CD14-positive monocyte (primary cell): Measurements from ENCODE around the gene FNDC3B. TPM values are rescaled to one million over a fixed set of nuclear protein-coding genes. Genes with fewer than 3 reads are reported as not detected.

ENCODE experiments used
- DNase-seq, 3 donors: peaks; one replicate each; pipeline ENCODE4 v3.0.0-alpha.2; 2011 to 2022
- H2AFZ ChIP-seq: 2 replicates; pipeline ENCODE4 v1.6.0; 2012; ENCODE audit warnings: mild to moderate bottlenecking, low read depth, low read length, inconsistent platforms; ENCODE audit not compliant: insufficient read depth, poor library complexity, severe bottlenecking
- H3K27ac ChIP-seq, 2 donors: 1 replicate in 1 of 2; 2 replicates in 1 of 2; pipeline ENCODE4 v1.5.1; 2012 to 2013; ENCODE audit warnings: low read length in 2 of 2, control low read depth in 1 of 2, inconsistent platforms in 1 of 2, low read depth in 1 of 2, mild to moderate bottlenecking in 1 of 2
- H3K27me3 ChIP-seq, 2 donors: one replicate each; pipeline versions ENCODE4 v1.6.0 to v1.6.1; 2011 to 2013; ENCODE audit warnings: low read length in 2 of 2; ENCODE audit not compliant: control insufficient read depth in 2 of 2, insufficient read depth in 2 of 2
- H3K36me3 ChIP-seq, 2 donors: replicated peaks in 1 of 2; 1 replicate in 1 of 2; 2 replicates in 1 of 2; pipeline versions ENCODE4 v1.5.1 to v1.6.1; 2012 to 2013; ENCODE audit warnings: low read length in 2 of 2, control low read depth in 1 of 2, inconsistent platforms in 1 of 2, mild to moderate bottlenecking in 1 of 2; ENCODE audit not compliant: insufficient read depth in 2 of 2, control insufficient read depth in 1 of 2
- H3K4me1 ChIP-seq, 2 donors: 1 replicate in 1 of 2; 2 replicates in 1 of 2; pipeline versions ENCODE4 v1.5.1 to v1.6.1; 2012 to 2013; ENCODE audit warnings: low read length in 2 of 2, control low read depth in 1 of 2, inconsistent platforms in 1 of 2, mild to moderate bottlenecking in 1 of 2, moderate library complexity in 1 of 2; ENCODE audit not compliant: insufficient read depth in 2 of 2, control insufficient read depth in 1 of 2
- H3K4me2 ChIP-seq: replicated peaks from 2 replicates; pipeline ENCODE3; 2012; ENCODE audit warnings: low read length, moderate library complexity, mild to moderate bottlenecking; ENCODE audit not compliant: poor library complexity, severe bottlenecking; ENCODE audit errors: extremely low read depth
- H3K4me3 ChIP-seq, 3 experiments: fragments of 200-600 bp in 1 of 3; sonication (generic) in 1 of 3; replicated peaks in 1 of 3; 1 replicate in 2 of 3; 2 replicates in 1 of 3; pipeline ENCODE4 v1.5.1; 2011 to 2013; ENCODE audit warnings: low read length in 3 of 3, mild to moderate bottlenecking in 3 of 3, control low read depth in 2 of 3, low read depth in 2 of 3, inconsistent platforms in 1 of 3, moderate library complexity in 1 of 3
- H3K79me2 ChIP-seq: 2 replicates; pipeline ENCODE4 v1.6.0; 2012; ENCODE audit warnings: mild to moderate bottlenecking, control low read depth, inconsistent platforms, low read length, moderate library complexity; ENCODE audit not compliant: insufficient read depth
- H3K9ac ChIP-seq: 2 replicates; pipeline ENCODE4 v1.6.0; 2017; ENCODE audit warnings: low read length, mild to moderate bottlenecking; ENCODE audit not compliant: insufficient read depth, poor library complexity, severe bottlenecking
- H3K9me3 ChIP-seq, 2 donors: replicated peaks in 1 of 2; 1 replicate in 1 of 2; 2 replicates in 1 of 2; pipeline versions ENCODE4 v1.5.1 to v1.6.1; 2012 to 2013; ENCODE audit warnings: low read length in 2 of 2, control low read depth in 1 of 2; ENCODE audit not compliant: control insufficient read depth in 1 of 2, insufficient read depth in 1 of 2
- H4K20me1 ChIP-seq: 2 replicates; pipeline ENCODE4 v1.6.0; 2012; ENCODE audit warnings: mild to moderate bottlenecking, low read length, control low read depth, moderate library complexity; ENCODE audit not compliant: insufficient read depth
- H3K27ac Mint-ChIP-seq, 7 donors: one replicate each; pipeline ENCODE4 v1.8.0; 2020; ENCODE audit warnings: mild to moderate bottlenecking in 7 of 7, mixed read lengths in 7 of 7, moderate library complexity in 6 of 7, inconsistent platforms in 2 of 7
- H3K27me3 Mint-ChIP-seq, 3 donors: one replicate each; pipeline ENCODE4 v1.8.0; 2021 to 2022; ENCODE audit warnings: low read depth in 3 of 3, mild to moderate bottlenecking in 3 of 3, mixed read lengths in 3 of 3, moderate library complexity in 3 of 3, inconsistent platforms in 1 of 3
- H3K36me3 Mint-ChIP-seq, 2 donors: one replicate each; pipeline ENCODE4 v1.8.0; 2020; ENCODE audit warnings: mixed read lengths in 2 of 2, inconsistent platforms in 1 of 2, mild to moderate bottlenecking in 1 of 2
- H3K4me1 Mint-ChIP-seq: one replicate; pipeline ENCODE4 v1.8.0; 2020; ENCODE audit warnings: mild to moderate bottlenecking, mixed read lengths
- H3K4me3 Mint-ChIP-seq, 2 donors: one replicate each; pipeline ENCODE4 v1.8.0; 2020; ENCODE audit warnings: mild to moderate bottlenecking in 2 of 2, mixed read lengths in 2 of 2, moderate library complexity in 1 of 2
- H3K9me3 Mint-ChIP-seq, 7 donors: one replicate each; pipeline ENCODE4 v1.8.0; 2020 to 2022; ENCODE audit warnings: mixed read lengths in 7 of 7, mild to moderate bottlenecking in 6 of 7, moderate library complexity in 6 of 7, inconsistent platforms in 2 of 7
- WGBS: methylation state at CpG from one replicate; pipeline ENCODE4 v1.1.5; 2013; ENCODE audit warnings: missing lambda C conversion rate; ENCODE audit not compliant: insufficient coverage; 5-methylcytosine and 5-hydroxymethylcytosine counted together
- intact Hi-C, 2 donors: fragments of 100-400 bp; cut with micrococcal nuclease; formaldehyde crosslinking; loops; one replicate each; pipeline versions ENCODE4 v1.15.0 to v1.15.1; 2023
- polyA plus RNA-seq, 3 donors: library from polyadenylated mRNA; depleted of rRNA in 1 of 3; unstranded in 2 of 3; stranded (reverse) in 1 of 3; fragments of 300-500 nt in 2 of 3; fragments of >200 nt in 1 of 3; fragmentation: Illumina TruSeq in 2 of 3; gene quantifications; 1 replicate in 2 of 3; 2 replicates in 1 of 3; pipeline ENCODE4 v1.2.3, GENCODE V29; 2012 to 2021
- TF ChIP-seq, protein P1 (sequence below): fragments of 200-600 bp; IDR thresholded peaks from one replicate; pipeline ENCODE4 v1.8.0; 2022; ENCODE audit warnings: antibody characterized with exemption, mild to moderate bottlenecking

FNDC3B gene
- polyA plus RNA-seq, 3 donors = 19.6 to 36.1 (median 25.7) TPM

DNA sequence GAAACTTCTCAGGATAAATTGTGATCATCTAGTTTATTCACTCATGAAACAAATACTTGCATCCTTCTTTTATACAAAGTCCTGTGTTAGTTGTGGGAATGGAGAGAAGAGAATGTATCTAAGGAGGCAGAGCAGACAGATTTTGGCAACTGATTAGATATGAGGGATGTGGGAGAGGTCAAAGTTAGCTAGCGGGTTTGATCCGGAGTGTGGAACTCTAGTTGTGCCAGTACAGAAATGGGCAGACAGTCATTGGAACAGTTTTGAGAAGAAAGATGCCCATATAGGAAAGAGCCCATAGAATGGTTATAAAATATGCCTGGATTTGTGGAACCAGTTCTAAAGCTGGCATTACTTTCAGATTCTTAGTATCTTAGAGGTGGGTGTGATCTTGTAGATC is 141.1 kb downstream of the FNDC3B start:
- Histone ChIP-seq H3K79me2 (peaks cover 97% of the 10 kb centered on the region), H3K27me3 (no peaks in the 10 kb centered on the region), H3K4me2 (no peak overlapping the region), H3K4me1 (peaks cover 41 to 51% of the 10 kb centered on the region in 2 donors), H3K27ac (peak overlapping the region in 1 of 2 donors; percentile 57), H4K20me1 (peaks cover 100% of the 10 kb centered on the region), H3K9me3 (no peaks in the 10 kb centered on the region), H2AFZ (no peak overlapping the region), H3K36me3 (peaks cover 0 to 9% of the 10 kb centered on the region in 2 donors), H3K4me3 (no peak overlapping the region), H3K9ac (no peak overlapping the region)
- Mint-ChIP-seq H3K36me3 (peaks cover 17 to 27% of the 10 kb centered on the region in 2 donors), H3K4me1 (peaks cover 66% of the 10 kb centered on the region), H3K27ac (peak overlapping the region in 6 of 7 donors; percentile 9 to 89 (median 76)), H3K4me3 (no peak overlapping the region), H3K9me3 (no peaks in the 10 kb centered on the region), H3K27me3 (no peaks in the 10 kb centered on the region)
- intact Hi-C loops = loop anchor here in 1 of 2 donors (5.0 kb wide), 1 partner anchor 38 kb away; no protein-coding TSS in a partner anchor
- TF ChIP-seq, protein P1, sequence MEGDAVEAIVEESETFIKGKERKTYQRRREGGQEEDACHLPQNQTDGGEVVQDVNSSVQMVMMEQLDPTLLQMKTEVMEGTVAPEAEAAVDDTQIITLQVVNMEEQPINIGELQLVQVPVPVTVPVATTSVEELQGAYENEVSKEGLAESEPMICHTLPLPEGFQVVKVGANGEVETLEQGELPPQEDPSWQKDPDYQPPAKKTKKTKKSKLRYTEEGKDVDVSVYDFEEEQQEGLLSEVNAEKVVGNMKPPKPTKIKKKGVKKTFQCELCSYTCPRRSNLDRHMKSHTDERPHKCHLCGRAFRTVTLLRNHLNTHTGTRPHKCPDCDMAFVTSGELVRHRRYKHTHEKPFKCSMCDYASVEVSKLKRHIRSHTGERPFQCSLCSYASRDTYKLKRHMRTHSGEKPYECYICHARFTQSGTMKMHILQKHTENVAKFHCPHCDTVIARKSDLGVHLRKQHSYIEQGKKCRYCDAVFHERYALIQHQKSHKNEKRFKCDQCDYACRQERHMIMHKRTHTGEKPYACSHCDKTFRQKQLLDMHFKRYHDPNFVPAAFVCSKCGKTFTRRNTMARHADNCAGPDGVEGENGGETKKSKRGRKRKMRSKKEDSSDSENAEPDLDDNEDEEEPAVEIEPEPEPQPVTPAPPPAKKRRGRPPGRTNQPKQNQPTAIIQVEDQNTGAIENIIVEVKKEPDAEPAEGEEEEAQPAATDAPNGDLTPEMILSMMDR = no peak
- WGBS = 92% methylated on average over 2 of the region's 2 CpGs
- DNase-seq = no peak

- Mint-ChIP-seq H3K27me3 (no peaks in the 10 kb centered on the region), H3K4me3 (no peak overlapping the region), H3K9me3 (no peaks in the 10 kb centered on the region), H3K4me1 (peaks cover 63% of the 10 kb centered on the region), H3K36me3 (peaks cover 20 to 25% of the 10 kb centered on the region in 2 donors), H3K27ac (peak overlapping the region; percentile 19 to 94 (median 66))
- no peak overlapping the region for H3K9ac ChIP-seq
- TF ChIP-seq, protein P1 = no peak
- H3K27ac ChIP-seq = peak overlapping the region in 1 of 2 donors; percentile 53
- H3K9me3 ChIP-seq = no peaks in the 10 kb centered on the region
- no peaks in the 10 kb centered on the region for H3K27me3 ChIP-seq
- peaks cover 0 to 9% of the 10 kb centered on the region in 2 donors for H3K36me3 ChIP-seq
- peak in 2 of 3 donors; percentile 53 to 70 for DNase-seq
- no peak overlapping the region for H3K4me3 ChIP-seq
- peaks cover 100% of the 10 kb centered on the region for H4K20me1 ChIP-seq
- H3K4me1 ChIP-seq = peaks cover 34 to 44% of the 10 kb centered on the region in 2 donors
- no peak overlapping the region for H3K4me2 ChIP-seq
- intact Hi-C loops = loop anchor here in 1 of 2 donors (5.0 kb wide), 1 partner anchor 40 kb away; no protein-coding TSS in a partner anchor
- no peak overlapping the region for H2AFZ ChIP-seq
- peaks cover 100% of the 10 kb centered on the region for H3K79me2 ChIP-seq
- 47% methylated on average over 4 of the region's 6 CpGs for WGBS
Observed at GRCh38 chr3:172181932-172182586, 142.7 kb downstream of the FNDC3B start.
